ENCODE data around the gene MTM1. TPM values are rescaled to one million over a fixed set of nuclear protein-coding genes. Genes with fewer than 3 reads are reported as not detected.

The MTM1 gene
- total RNA-seq, 1 experiment from 2014 or later = 11.6 TPM

GRCh38 chrX:150616863-150617198 is 48.4 kb downstream of the MTM1 start:
- Mint-ChIP-seq H3K4me1 (ENCODE audit: insufficient read depth, unreplicated experiment) (no peaks in the 10 kb centered on the region), H3K9me3 (ENCODE audit: unreplicated experiment) (no peaks in the 10 kb centered on the region), H3K4me3 (ENCODE audit: unreplicated experiment) (no peak overlapping the region), H3K36me3 (ENCODE audit: insufficient read depth, unreplicated experiment) (peaks cover 20% of the 10 kb centered on the region), H3K27me3 (ENCODE audit: insufficient read depth, unreplicated experiment) (peaks cover 15% of the 10 kb centered on the region), H3K27ac (ENCODE audit: low read depth, unreplicated experiment) (no peak overlapping the region)
- BruUV-seq (replicated peaks) = no TSS peak
- POLR2A ChIA-PET = no interaction called here
- CTCF ChIA-PET = interaction anchor here (0.5 to 1.5 kb wide), 2 partner anchors 17 to 264 kb away, joined by 3 to 4 read pairs; no protein-coding TSS in a partner anchor
- DNase-seq (ENCODE audit: unreplicated experiment) = no peak
- intact Hi-C loops (cut with micrococcal nuclease) = no loop called here
- TF ChIP-seq CTCF (IDR thresholded peaks at IDR 0.05; ENCODE audit: unreplicated experiment) = no peak

GRCh38 chrX:150621652-150622051 is 53.2 kb downstream of the MTM1 start:
- H3K36me3 Mint-ChIP-seq (ENCODE audit: insufficient read depth, unreplicated experiment) = peaks cover 20% of the 10 kb centered on the region

GRCh38 chrX:150623583-150623982 is 55.2 kb downstream of the MTM1 start:
- CTCF ChIA-PET = interaction anchor here (0.6 kb wide), 1 partner anchor 110 kb away, joined by 3 read pairs; no protein-coding TSS in a partner anchor
- no peak for TF ChIP-seq CTCF (IDR thresholded peaks at IDR 0.05; ENCODE audit: unreplicated experiment)
- Mint-ChIP-seq H3K27me3 (ENCODE audit: insufficient read depth, unreplicated experiment) (peaks cover 33% of the 10 kb centered on the region), H3K4me1 (ENCODE audit: insufficient read depth, unreplicated experiment) (no peaks in the 10 kb centered on the region), H3K36me3 (ENCODE audit: insufficient read depth, unreplicated experiment) (peaks cover 12% of the 10 kb centered on the region), H3K27ac (ENCODE audit: low read depth, unreplicated experiment) (no peak overlapping the region), H3K4me3 (ENCODE audit: unreplicated experiment) (no peak overlapping the region), H3K9me3 (ENCODE audit: unreplicated experiment) (no peaks in the 10 kb centered on the region)
- no peak for DNase-seq (ENCODE audit: unreplicated experiment)
- BruUV-seq (replicated peaks) = no TSS peak
- intact Hi-C loops (cut with micrococcal nuclease) = no loop called here
- POLR2A ChIA-PET = interaction anchor here (0.5 kb wide), 1 partner anchor 53 kb away, joined by 3 read pairs; no protein-coding TSS in a partner anchor

More at GRCh38 chrX:150621652-150622051, 53.2 kb downstream of the MTM1 start:
- TF ChIP-seq CTCF (IDR thresholded peaks at IDR 0.05; ENCODE audit: unreplicated experiment) = no peak
- DNase-seq (ENCODE audit: unreplicated experiment) = no peak
- Mint-ChIP-seq H3K27ac (ENCODE audit: low read depth, unreplicated experiment) (no peak overlapping the region), H3K27me3 (ENCODE audit: insufficient read depth, unreplicated experiment) (peaks cover 20% of the 10 kb centered on the region), H3K4me3 (ENCODE audit: unreplicated experiment) (no peak overlapping the region), H3K4me1 (ENCODE audit: insufficient read depth, unreplicated experiment) (no peaks in the 10 kb centered on the region), H3K9me3 (ENCODE audit: unreplicated experiment) (no peaks in the 10 kb centered on the region)
- ChIA-PET CTCF (interaction anchor here (0.9 to 1.1 kb wide), 2 partner anchors 60 to 258 kb away, joined by 3 to 4 read pairs; no protein-coding TSS in a partner anchor), POLR2A (no interaction called here)
- no TSS peak for BruUV-seq (replicated peaks)
- intact Hi-C loops (cut with micrococcal nuclease) = no loop called here

GRCh38 chrX:150625097-150625496 is 56.7 kb downstream of the MTM1 start:
- intact Hi-C loops (cut with micrococcal nuclease) = no loop called here
- Mint-ChIP-seq H3K27me3 (ENCODE audit: insufficient read depth, unreplicated experiment) (peaks cover 42% of the 10 kb centered on the region), H3K36me3 (ENCODE audit: insufficient read depth, unreplicated experiment) (peaks cover 12% of the 10 kb centered on the region), H3K4me1 (ENCODE audit: insufficient read depth, unreplicated experiment) (no peaks in the 10 kb centered on the region), H3K4me3 (ENCODE audit: unreplicated experiment) (no peak overlapping the region), H3K27ac (ENCODE audit: low read depth, unreplicated experiment) (no peak overlapping the region), H3K9me3 (ENCODE audit: unreplicated experiment) (no peaks in the 10 kb centered on the region)
- CTCF ChIA-PET = no interaction called here
- no TSS peak for BruUV-seq (replicated peaks)
- DNase-seq (ENCODE audit: unreplicated experiment) = no peak
- no peak for TF ChIP-seq CTCF (IDR thresholded peaks at IDR 0.05; ENCODE audit: unreplicated experiment)
- POLR2A ChIA-PET = no interaction called here

Data from MCF 10A (cell line).